ENCODE data around the gene ADGRL2. TPM values are rescaled to one million over a fixed set of nuclear protein-coding genes. Genes with fewer than 3 reads are reported as not detected.

The ADGRL2 gene
- total RNA-seq, 1 donor from 2014 or later, result 270 TPM

GRCh38 chr1:81967951-81968350, 167.2 kb downstream of the ADGRL2 start:
- Mint-ChIP-seq H3K36me3 (peaks cover 48% of the 10 kb centered on the region), H3K9me3 (no peaks in the 10 kb centered on the region), H3K4me3 (no peak overlapping the region), H3K27ac (no peak overlapping the region), H3K4me1 (peaks cover 26% of the 10 kb centered on the region), H3K27me3 (ENCODE audit: insufficient read depth, low read depth) (no peaks in the 10 kb centered on the region)
- peaks cover 42% of the 10 kb centered on the region for H3K36me3 ChIP-seq
- H3K27me3 ChIP-seq, result no peaks in the 10 kb centered on the region
- no peaks in the 10 kb centered on the region for H3K9me3 ChIP-seq (ENCODE audit: low read depth)
- H3K4me1 ChIP-seq, result peaks cover 24% of the 10 kb centered on the region
- H3K4me2 ChIP-seq, result no peak overlapping the region
- TF ChIP-seq CTCF (IDR thresholded peaks at IDR 0.05) (no peak), EZH2 (IDR thresholded peaks at IDR 0.05) (no peak), EZH2phosphoT487 (IDR thresholded peaks at IDR 0.05) (no peak)
- no peak overlapping the region for H2AFZ ChIP-seq (replicated peaks)
- no peak for DNase-seq (ENCODE audit: low spot score)
- H3F3A ChIP-seq (ENCODE audit: low read depth), result peaks cover 28% of the 10 kb centered on the region
- H3K79me2 ChIP-seq (ENCODE audit: low read depth), result peaks cover 54% of the 10 kb centered on the region
- no peak overlapping the region for H3K4me3 ChIP-seq
- peaks cover 9% of the 10 kb centered on the region for H4K20me1 ChIP-seq (ENCODE audit: low read depth)
- no peak overlapping the region for H3K9ac ChIP-seq
- peak overlapping the region; percentile 19 for H3K27ac ChIP-seq

- TF ChIP-seq EZH2phosphoT487 (IDR thresholded peaks at IDR 0.05) (no peak), CTCF (IDR thresholded peaks at IDR 0.05) (no peak)
- Histone ChIP-seq H3K79me2 (ENCODE audit: low read depth) (peaks cover 44% of the 10 kb centered on the region), H3K36me3 (peaks cover 37% of the 10 kb centered on the region), H3K4me1 (peaks cover 8% of the 10 kb centered on the region), H3K27ac (peak overlapping the region; percentile 40), H3F3A (ENCODE audit: low read depth) (peaks cover 49% of the 10 kb centered on the region), H3K9ac (no peak overlapping the region), H3K4me2 (no peak overlapping the region), H4K20me1 (ENCODE audit: low read depth) (peaks cover 16% of the 10 kb centered on the region), H3K4me3 (no peak overlapping the region), H2AFZ (replicated peaks) (no peak overlapping the region), H3K9me3 (ENCODE audit: low read depth) (no peaks in the 10 kb centered on the region), H3K27me3 (no peaks in the 10 kb centered on the region)
- H3K9me3 Mint-ChIP-seq, result no peaks in the 10 kb centered on the region
- no peak overlapping the region for H3K4me3 Mint-ChIP-seq
- no peaks in the 10 kb centered on the region for H3K27me3 Mint-ChIP-seq (ENCODE audit: insufficient read depth, low read depth)
- no peak overlapping the region for H3K27ac Mint-ChIP-seq
- no peak for DNase-seq (ENCODE audit: low spot score)
- peaks cover 45% of the 10 kb centered on the region for H3K36me3 Mint-ChIP-seq
- H3K4me1 Mint-ChIP-seq, result peaks cover 22% of the 10 kb centered on the region
Measured at GRCh38 chr1:81970416-81970815, 169.7 kb downstream of the ADGRL2 start.

- Histone ChIP-seq H3K9me3 (ENCODE audit: low read depth) (no peaks in the 10 kb centered on the region), H2AFZ (replicated peaks) (no peak overlapping the region), H3K27me3 (no peaks in the 10 kb centered on the region), H3K36me3 (peaks cover 19% of the 10 kb centered on the region), H3K4me2 (no peak overlapping the region), H3K4me1 (peaks cover 48% of the 10 kb centered on the region), H3K27ac (peak overlapping the region; percentile 43), H3F3A (ENCODE audit: low read depth) (peaks cover 48% of the 10 kb centered on the region), H3K4me3 (no peak overlapping the region), H4K20me1 (ENCODE audit: low read depth) (peaks cover 26% of the 10 kb centered on the region), H3K79me2 (ENCODE audit: low read depth) (peaks cover 62% of the 10 kb centered on the region), H3K9ac (no peak overlapping the region)
- no peak for DNase-seq (ENCODE audit: low spot score)
- TF ChIP-seq EZH2phosphoT487 (IDR thresholded peaks at IDR 0.05) (no peak), CTCF (IDR thresholded peaks at IDR 0.05) (no peak), EZH2 (IDR thresholded peaks at IDR 0.05) (no peak)
- Mint-ChIP-seq H3K27me3 (ENCODE audit: insufficient read depth, low read depth) (no peaks in the 10 kb centered on the region), H3K4me3 (no peak overlapping the region), H3K9me3 (no peaks in the 10 kb centered on the region), H3K36me3 (peaks cover 27% of the 10 kb centered on the region), H3K27ac (no peak overlapping the region), H3K4me1 (peaks cover 31% of the 10 kb centered on the region)
Measured at GRCh38 chr1:81974222-81974841, 173.6 kb downstream of the ADGRL2 start.

Data from neural progenitor cell (in vitro differentiated cells).